ENCODE data around the gene POLR2C.

Gene POLR2C

DNA sequence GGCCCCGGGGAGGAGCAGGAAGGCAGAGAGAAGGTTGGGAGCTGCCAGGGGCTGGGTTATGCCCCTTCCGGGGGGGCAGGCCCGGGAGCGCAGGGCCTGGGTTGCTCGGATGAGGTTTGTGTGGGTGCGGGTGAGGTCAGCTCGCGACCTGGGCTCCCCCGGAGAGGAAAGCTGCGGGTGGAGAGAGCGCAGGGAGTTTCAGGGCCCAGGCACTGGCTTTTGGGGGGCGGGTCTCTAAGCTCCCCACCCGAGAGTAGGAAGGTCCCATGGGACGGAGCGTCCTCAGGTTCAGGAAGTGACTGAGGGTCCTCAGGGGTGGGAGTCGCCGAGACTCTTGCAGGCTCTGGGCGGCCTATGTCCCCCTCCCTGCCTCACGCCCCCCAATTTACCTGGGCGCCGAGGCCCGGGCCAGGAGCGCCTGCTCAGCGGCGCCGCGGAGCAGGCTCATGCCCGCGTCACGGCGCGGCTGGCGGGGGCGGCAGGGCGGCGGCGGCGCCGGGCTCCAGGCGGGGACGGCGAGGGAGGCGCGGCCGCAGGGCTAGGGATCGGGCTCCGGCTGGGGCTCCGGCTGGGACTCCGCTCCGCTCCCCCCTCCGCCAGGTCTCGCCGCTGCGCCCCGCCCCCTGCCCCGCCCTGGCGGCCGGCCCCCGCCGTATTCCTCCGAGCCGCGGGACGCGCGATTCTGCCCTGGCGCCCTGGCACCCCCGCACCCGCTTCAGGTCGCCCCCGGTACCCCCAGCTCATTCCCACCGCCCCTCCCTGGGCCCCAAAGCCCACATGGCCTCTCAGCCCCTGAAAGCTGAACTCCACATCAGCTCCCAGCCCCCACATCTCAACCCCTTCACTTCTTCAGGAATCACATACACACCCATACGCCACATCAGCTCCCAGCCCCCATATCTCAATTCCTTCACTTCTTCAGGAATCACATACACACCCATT is 23.7 kb downstream of the POLR2C start, which contains the start of gene DOK4:
TSS of gene DOK4 (minus strand) at position 578 of the 942 bp plus-strand sequence. CDS start 6,986 bp downstream, outside the sequence.
- TF ChIP-seq CREB1 (IDR thresholded peaks at IDR 0.05; ENCODE audit: low read depth) (no peak), TEAD4 (IDR thresholded peaks at IDR 0.05) (no peak), TAF1 (IDR thresholded peaks at IDR 0.05; ENCODE audit: low read depth) (peak; percentile 38; the same call in 1 of the 2 replicates)

- TF ChIP-seq YY1 (IDR thresholded peaks at IDR 0.05; ENCODE audit: low read depth) (no peak), REST (IDR thresholded peaks at IDR 0.05; ENCODE audit: low read depth) (no peak), EGR1 (IDR thresholded peaks at IDR 0.05) (no peak)
Measured at GRCh38 chr16:57486858-57487834, 24.7 kb downstream of the POLR2C start.

DNA sequence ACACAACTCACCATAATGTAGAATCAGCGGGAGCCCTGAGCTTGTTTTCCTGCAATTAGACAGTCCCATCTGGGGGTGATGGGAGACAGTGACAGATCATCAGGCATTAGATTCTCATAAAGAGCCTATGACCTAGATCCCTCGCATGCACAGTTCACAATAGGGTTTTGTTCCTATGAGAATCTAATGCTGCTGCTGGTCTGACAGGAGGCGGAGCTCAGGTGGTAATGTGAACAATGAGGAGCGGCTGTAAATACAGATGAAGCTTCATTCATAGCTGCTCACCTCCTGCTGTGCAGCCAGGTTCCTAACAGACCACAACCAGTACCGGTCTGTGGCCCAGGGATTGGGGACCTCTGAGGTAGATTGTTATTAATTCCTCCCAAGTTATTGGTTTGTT is 26.8 kb downstream of the POLR2C start:
- TF ChIP-seq EP300 (IDR thresholded peaks at IDR 0.05; ENCODE audit: borderline replicate concordance) (no peak), RAD21 (IDR thresholded peaks at IDR 0.05; ENCODE audit: low read depth) (no peak)

GRCh38 chr16:57493767-57494166 is 31.3 kb downstream of the POLR2C start:
- TF ChIP-seq YY1 (IDR thresholded peaks at IDR 0.05; ENCODE audit: low read depth) (no peak), NFIC (IDR thresholded peaks at IDR 0.05) (no peak), TCF12 (IDR thresholded peaks at IDR 0.05; ENCODE audit: low read depth) (no peak), FOXM1 (IDR thresholded peaks at IDR 0.05; ENCODE audit: borderline replicate concordance, low read depth) (no peak), RAD21 (IDR thresholded peaks at IDR 0.05; ENCODE audit: low read depth) (no peak), MAX (IDR thresholded peaks at IDR 0.05) (no peak), TAF1 (IDR thresholded peaks at IDR 0.05; ENCODE audit: low read depth) (no peak), ZBTB7A (IDR thresholded peaks at IDR 0.05; ENCODE audit: low read depth) (no peak), CEBPB (IDR thresholded peaks at IDR 0.05) (no peak), CREB1 (IDR thresholded peaks at IDR 0.05; ENCODE audit: low read depth) (no peak), EP300 (IDR thresholded peaks at IDR 0.05; ENCODE audit: borderline replicate concordance) (no peak), REST (IDR thresholded peaks at IDR 0.05; ENCODE audit: low read depth) (no peak), EGR1 (IDR thresholded peaks at IDR 0.05) (no peak), TEAD4 (IDR thresholded peaks at IDR 0.05) (no peak)
- TF ChIP-seq, protein P1, sequence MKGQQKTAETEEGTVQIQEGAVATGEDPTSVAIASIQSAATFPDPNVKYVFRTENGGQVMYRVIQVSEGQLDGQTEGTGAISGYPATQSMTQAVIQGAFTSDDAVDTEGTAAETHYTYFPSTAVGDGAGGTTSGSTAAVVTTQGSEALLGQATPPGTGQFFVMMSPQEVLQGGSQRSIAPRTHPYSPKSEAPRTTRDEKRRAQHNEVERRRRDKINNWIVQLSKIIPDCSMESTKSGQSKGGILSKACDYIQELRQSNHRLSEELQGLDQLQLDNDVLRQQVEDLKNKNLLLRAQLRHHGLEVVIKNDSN (IDR thresholded peaks at IDR 0.05): no peak

GRCh38 chr16:57497121-57497520 is 34.6 kb downstream of the POLR2C start:
- no peak for TF ChIP-seq EP300 (IDR thresholded peaks at IDR 0.05; ENCODE audit: borderline replicate concordance)
- TF ChIP-seq RAD21 (IDR thresholded peaks at IDR 0.05; ENCODE audit: low read depth): no peak
- no peak for TF ChIP-seq CREB1 (IDR thresholded peaks at IDR 0.05; ENCODE audit: low read depth)
- no peak for TF ChIP-seq EGR1 (IDR thresholded peaks at IDR 0.05)
- no peak for TF ChIP-seq CEBPB (IDR thresholded peaks at IDR 0.05)
- TF ChIP-seq, protein P1 (IDR thresholded peaks at IDR 0.05): no peak
- no peak for TF ChIP-seq FOXM1 (IDR thresholded peaks at IDR 0.05; ENCODE audit: borderline replicate concordance, low read depth)
- TF ChIP-seq TAF1 (IDR thresholded peaks at IDR 0.05; ENCODE audit: low read depth): no peak
- no peak for TF ChIP-seq TCF12 (IDR thresholded peaks at IDR 0.05; ENCODE audit: low read depth)
- TF ChIP-seq MAX (IDR thresholded peaks at IDR 0.05): no peak
- TF ChIP-seq YY1 (IDR thresholded peaks at IDR 0.05; ENCODE audit: low read depth): no peak

Data from Ishikawa (cell line).